Measurements from ENCODE around the gene WDR45B. TPM values are rescaled to one million over a fixed set of nuclear protein-coding genes. Genes with fewer than 3 reads are reported as not detected.

The WDR45B gene
- polyA plus RNA-seq, 1 donor = 65.7 TPM

DNA sequence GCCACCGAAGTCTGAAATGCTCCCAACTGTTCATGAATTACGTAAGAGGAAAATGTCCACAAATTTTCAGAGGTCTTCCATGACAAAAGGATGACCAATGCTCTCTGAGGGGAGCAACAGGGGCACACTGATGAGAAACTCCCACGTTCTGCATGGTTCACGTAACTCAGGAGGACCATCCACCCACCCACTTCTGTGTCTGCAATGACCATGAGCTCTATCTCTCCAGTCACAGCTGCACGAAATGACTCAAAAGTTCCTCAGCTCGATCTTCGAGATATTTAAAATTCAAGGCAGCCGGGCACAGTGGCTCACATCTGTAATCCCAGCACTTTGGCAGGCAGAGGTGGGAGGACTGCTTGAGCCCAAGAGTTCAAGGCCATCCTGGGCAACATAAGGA is 15.8 kb downstream of the WDR45B start:
- WGBS (ENCODE audit: insufficient coverage, low lambda C conversion rate) = 100% methylated on average over 1 of the region's 8 CpGs
- H3K4me3 ChIP-seq (ENCODE audit: low read length) = no peak overlapping the region

DNA sequence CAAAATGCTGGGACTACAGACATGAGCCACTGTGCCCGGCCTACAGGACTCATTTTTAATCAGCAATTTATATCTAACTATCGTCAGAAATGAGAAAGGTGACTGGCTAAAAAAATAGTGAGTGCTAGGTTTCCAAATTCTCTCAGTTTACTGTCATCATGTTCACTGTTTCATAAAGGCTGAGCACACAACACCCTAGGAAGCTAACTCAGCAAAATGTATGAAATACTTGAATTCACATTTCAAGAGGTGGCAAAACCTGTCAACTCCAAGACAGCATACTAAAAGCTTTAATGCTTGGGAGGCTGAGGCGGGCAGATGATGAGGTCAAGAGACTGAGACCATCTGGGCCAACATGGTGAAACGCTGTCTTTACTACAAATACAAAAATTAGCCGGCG is 16.7 kb downstream of the WDR45B start:
- WGBS (ENCODE audit: insufficient coverage, low lambda C conversion rate) = no CpG with 5 or more reads among the region's 6 CpGs
- Histone ChIP-seq H3K27ac (ENCODE audit: low read length) (no peak overlapping the region), H3K36me3 (ENCODE audit: control insufficient read depth, insufficient read depth, low read length) (peaks cover 50% of the 10 kb centered on the region)

More for the DNA sequence above, 15.8 kb downstream of the WDR45B start:
- Histone ChIP-seq H3K27me3 (ENCODE audit: control insufficient read depth, insufficient read depth, low read length) (no peaks in the 10 kb centered on the region), H3K9me3 (ENCODE audit: control insufficient read depth, low read depth, low read length) (peaks cover 8% of the 10 kb centered on the region), H3K27ac (ENCODE audit: low read length) (no peak overlapping the region), H3K36me3 (ENCODE audit: control insufficient read depth, insufficient read depth, low read length) (peaks cover 45% of the 10 kb centered on the region), H3K4me1 (ENCODE audit: control insufficient read depth, insufficient read depth, low read length) (no peaks in the 10 kb centered on the region)
- no peak for DNase-seq

DNA sequence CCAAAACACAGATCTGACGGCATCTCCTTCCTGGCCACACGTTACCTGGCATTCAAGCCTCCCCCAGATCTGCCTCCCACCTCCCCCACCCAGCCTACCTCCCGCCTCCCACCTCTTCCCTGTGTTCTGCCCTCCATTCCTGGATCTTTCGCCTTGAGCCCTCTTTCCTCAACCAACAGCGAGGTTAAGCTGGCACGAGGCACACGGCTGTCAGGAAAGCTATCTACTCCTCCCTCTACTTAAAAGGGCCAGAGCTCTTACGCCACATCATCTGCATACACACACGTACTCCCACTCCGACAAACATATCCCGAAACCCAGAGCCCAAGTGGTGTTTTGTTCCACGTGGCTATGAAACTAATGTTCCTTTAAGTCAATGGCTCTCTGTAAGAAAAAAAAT is 18.0 kb downstream of the WDR45B start:
- no peak overlapping the region for H3K4me3 ChIP-seq (ENCODE audit: low read length)
- peaks cover 51% of the 10 kb centered on the region for H3K36me3 ChIP-seq (ENCODE audit: control insufficient read depth, insufficient read depth, low read length)
- H3K9me3 ChIP-seq (ENCODE audit: control insufficient read depth, low read depth, low read length) = no peaks in the 10 kb centered on the region
- no CpG with 5 or more reads among the region's 12 CpGs for WGBS (ENCODE audit: insufficient coverage, low lambda C conversion rate)
- no peak overlapping the region for H3K27ac ChIP-seq (ENCODE audit: low read length)
- no peaks in the 10 kb centered on the region for H3K4me1 ChIP-seq (ENCODE audit: control insufficient read depth, insufficient read depth, low read length)
- H3K27me3 ChIP-seq (ENCODE audit: control insufficient read depth, insufficient read depth, low read length) = no peaks in the 10 kb centered on the region
- no peak for DNase-seq

More for the DNA sequence above, 16.7 kb downstream of the WDR45B start:
- no peaks in the 10 kb centered on the region for H3K4me1 ChIP-seq (ENCODE audit: control insufficient read depth, insufficient read depth, low read length)
- H3K4me3 ChIP-seq (ENCODE audit: low read length) = no peak overlapping the region
- H3K9me3 ChIP-seq (ENCODE audit: control insufficient read depth, low read depth, low read length) = peaks cover 2% of the 10 kb centered on the region
- no peaks in the 10 kb centered on the region for H3K27me3 ChIP-seq (ENCODE audit: control insufficient read depth, insufficient read depth, low read length)
- DNase-seq = no peak

DNA sequence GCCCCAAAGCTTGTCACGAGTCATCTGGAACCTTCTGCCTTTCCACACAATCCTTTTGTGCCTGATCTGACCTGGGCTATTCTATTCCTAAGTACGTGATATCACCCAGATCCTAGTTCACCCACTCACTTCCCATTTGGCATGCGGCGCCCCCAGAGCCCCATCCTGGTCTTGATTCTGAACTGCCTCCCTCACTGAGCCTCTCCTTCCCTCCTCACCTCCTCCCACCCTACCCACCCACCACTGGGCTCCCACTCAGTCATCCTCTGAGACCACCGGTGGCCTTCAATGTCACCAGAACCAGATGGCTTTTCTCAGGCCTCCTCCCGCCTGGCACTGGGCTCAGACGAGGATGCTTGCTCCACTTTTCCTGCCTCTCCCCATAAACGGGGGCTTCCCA is 18.5 kb downstream of the WDR45B start:
- no peaks in the 10 kb centered on the region for H3K27me3 ChIP-seq (ENCODE audit: control insufficient read depth, insufficient read depth, low read length)
- H3K36me3 ChIP-seq (ENCODE audit: control insufficient read depth, insufficient read depth, low read length) = peaks cover 56% of the 10 kb centered on the region

DNA sequence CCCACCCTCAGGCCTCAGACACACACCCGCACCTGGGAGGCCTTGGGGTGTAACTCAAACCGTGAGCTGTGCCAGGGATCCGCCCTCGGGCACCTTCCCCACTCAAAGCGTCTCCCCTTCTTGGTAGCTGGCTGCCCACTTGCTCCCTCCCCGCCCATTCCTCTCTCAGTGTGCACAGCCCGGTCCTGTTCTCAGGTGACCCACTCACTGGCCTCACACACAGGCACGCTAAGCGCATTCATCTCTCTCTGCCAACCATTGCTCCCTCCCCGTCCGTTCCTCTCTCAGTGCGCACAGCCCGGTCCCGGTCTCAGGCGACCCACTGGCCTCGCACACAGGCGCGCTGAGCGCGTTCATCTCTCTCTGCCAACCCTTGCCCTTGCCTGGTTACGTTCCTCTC is 20.8 kb downstream of the WDR45B start:
- no CpG with 5 or more reads among the region's 21 CpGs for WGBS (ENCODE audit: insufficient coverage, low lambda C conversion rate)
- H3K27ac ChIP-seq (ENCODE audit: low read length) = no peak overlapping the region
- peaks cover 63% of the 10 kb centered on the region for H3K36me3 ChIP-seq (ENCODE audit: control insufficient read depth, insufficient read depth, low read length)
- H3K27me3 ChIP-seq (ENCODE audit: control insufficient read depth, insufficient read depth, low read length) = no peaks in the 10 kb centered on the region
- DNase-seq = no peak
- no peaks in the 10 kb centered on the region for H3K4me1 ChIP-seq (ENCODE audit: control insufficient read depth, insufficient read depth, low read length)
- H3K9me3 ChIP-seq (ENCODE audit: control insufficient read depth, low read depth, low read length) = no peaks in the 10 kb centered on the region
- no peak overlapping the region for H3K4me3 ChIP-seq (ENCODE audit: low read length)

More for the DNA sequence above, 18.5 kb downstream of the WDR45B start:
- no peaks in the 10 kb centered on the region for H3K4me1 ChIP-seq (ENCODE audit: control insufficient read depth, insufficient read depth, low read length)
- no peak overlapping the region for H3K4me3 ChIP-seq (ENCODE audit: low read length)
- H3K27ac ChIP-seq (ENCODE audit: low read length) = no peak overlapping the region
- WGBS (ENCODE audit: insufficient coverage, low lambda C conversion rate) = no CpG with 5 or more reads among the region's 8 CpGs
- H3K9me3 ChIP-seq (ENCODE audit: control insufficient read depth, low read depth, low read length) = no peaks in the 10 kb centered on the region
- DNase-seq = no peak

DNA sequence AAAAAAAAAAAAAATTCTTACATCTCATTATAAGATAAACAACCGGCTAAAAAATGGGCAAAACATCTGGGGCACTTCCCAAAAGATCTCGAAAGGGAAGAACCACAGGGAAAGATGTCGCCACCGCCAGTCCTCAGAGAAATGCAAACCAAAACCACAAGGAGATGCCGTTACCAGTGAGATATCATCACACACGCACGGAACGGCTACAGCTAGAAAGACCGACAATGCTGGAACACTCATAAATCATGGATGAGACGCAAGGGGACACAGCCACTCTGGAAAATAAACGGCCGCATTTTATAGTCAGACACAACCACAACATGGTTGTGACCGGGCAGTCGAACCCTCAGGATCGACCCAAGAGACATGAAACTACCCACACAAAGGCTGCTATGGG is 24.5 kb downstream of the WDR45B start:
- Histone ChIP-seq H3K4me1 (ENCODE audit: control insufficient read depth, insufficient read depth, low read length) (no peaks in the 10 kb centered on the region), H3K4me3 (ENCODE audit: low read length) (no peak overlapping the region), H3K36me3 (ENCODE audit: control insufficient read depth, insufficient read depth, low read length) (peaks cover 73% of the 10 kb centered on the region), H3K27ac (ENCODE audit: low read length) (no peak overlapping the region), H3K27me3 (ENCODE audit: control insufficient read depth, insufficient read depth, low read length) (no peaks in the 10 kb centered on the region), H3K9me3 (ENCODE audit: control insufficient read depth, low read depth, low read length) (no peaks in the 10 kb centered on the region)
- no CpG with 5 or more reads among the region's 15 CpGs for WGBS (ENCODE audit: insufficient coverage, low lambda C conversion rate)
- no peak for DNase-seq

DNA sequence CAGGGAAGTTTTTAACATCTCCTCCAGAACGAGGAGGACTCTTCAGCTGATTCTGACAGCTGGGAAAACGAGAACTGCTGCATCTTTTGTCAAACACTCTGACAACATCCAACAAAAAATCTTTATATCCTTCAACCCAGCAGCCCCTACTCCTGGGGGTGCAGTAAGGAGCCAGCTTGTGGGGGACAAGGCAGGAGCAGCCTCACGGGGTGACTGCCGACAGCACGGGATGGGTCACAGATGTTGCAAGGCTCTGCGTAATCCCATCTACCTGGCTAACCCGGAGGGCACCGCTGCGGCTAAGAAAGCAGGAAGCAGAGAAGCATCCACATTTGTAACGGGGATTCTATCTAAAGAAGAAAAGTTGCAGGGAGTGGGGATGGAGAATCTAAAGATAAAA is 28.6 kb downstream of the WDR45B start:
- H3K4me1 ChIP-seq (ENCODE audit: control insufficient read depth, insufficient read depth, low read length) = no peaks in the 10 kb centered on the region
- H3K9me3 ChIP-seq (ENCODE audit: control insufficient read depth, low read depth, low read length) = no peaks in the 10 kb centered on the region
- H3K36me3 ChIP-seq (ENCODE audit: control insufficient read depth, insufficient read depth, low read length) = peaks cover 78% of the 10 kb centered on the region
- H3K27ac ChIP-seq (ENCODE audit: low read length) = no peak overlapping the region
- DNase-seq = no peak
- no peak overlapping the region for H3K4me3 ChIP-seq (ENCODE audit: low read length)
- WGBS (ENCODE audit: insufficient coverage, low lambda C conversion rate) = 100% methylated on average over 1 of the region's 10 CpGs
- H3K27me3 ChIP-seq (ENCODE audit: control insufficient read depth, insufficient read depth, low read length) = no peaks in the 10 kb centered on the region

DNA sequence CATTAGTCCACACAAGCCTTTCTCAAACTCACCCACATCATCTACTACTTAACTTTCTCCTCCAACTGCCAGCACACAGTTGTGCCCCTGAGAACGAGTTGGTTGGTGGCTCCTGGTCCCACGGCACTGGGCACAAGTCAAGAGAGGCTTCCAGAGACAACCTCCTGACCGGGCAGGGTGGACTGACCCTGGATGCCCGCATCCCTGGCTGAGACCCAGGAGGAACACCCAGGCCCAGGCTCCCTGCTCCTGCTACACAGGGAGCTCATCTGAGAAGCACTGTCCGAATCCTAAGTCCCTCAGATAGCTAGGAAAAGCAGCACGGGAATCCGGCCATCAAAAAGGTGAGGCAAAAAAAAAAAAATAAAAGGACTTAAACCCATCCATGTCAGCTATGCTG is 29.0 kb downstream of the WDR45B start:
- 77% methylated on average over 3 of the region's 7 CpGs for WGBS (ENCODE audit: insufficient coverage, low lambda C conversion rate)
- H3K4me1 ChIP-seq (ENCODE audit: control insufficient read depth, insufficient read depth, low read length) = no peaks in the 10 kb centered on the region
- no peaks in the 10 kb centered on the region for H3K27me3 ChIP-seq (ENCODE audit: control insufficient read depth, insufficient read depth, low read length)
- no peaks in the 10 kb centered on the region for H3K9me3 ChIP-seq (ENCODE audit: control insufficient read depth, low read depth, low read length)
- H3K27ac ChIP-seq (ENCODE audit: low read length) = no peak overlapping the region
- no peak for DNase-seq
- H3K4me3 ChIP-seq (ENCODE audit: low read length) = no peak overlapping the region
- peaks cover 77% of the 10 kb centered on the region for H3K36me3 ChIP-seq (ENCODE audit: control insufficient read depth, insufficient read depth, low read length)

DNA sequence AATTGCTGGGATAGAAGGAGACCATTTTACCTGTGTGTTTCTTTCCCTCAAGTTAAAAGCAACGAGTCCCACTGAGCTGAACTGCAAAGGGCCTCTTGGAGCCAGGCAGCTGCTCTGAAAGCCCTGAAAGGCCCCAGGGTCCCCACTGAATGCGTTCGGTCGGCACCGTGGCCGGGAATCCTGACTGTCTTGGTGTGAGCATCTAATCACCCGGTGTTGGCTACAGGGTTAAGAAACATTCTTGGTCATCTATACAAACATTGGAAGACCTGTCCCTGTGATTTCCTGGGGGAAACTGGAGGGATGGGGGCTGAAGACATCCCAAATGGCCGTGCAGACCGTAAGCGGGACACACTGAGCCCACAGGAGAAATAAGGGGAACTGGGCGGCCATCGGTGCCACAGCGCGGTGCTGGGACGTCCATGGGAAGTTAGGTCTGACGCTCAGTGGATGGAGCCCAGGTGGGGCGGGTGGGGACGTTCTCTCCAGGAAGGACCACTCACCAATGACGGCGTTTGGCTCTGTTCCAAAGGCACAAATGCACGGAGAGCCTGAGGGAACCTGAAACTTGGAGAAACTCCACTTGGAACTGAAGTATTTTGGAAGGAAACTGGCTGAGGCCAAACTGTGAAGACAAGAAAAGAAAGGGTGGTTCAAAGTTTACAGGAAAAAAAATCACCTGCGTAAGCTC is 32.1 kb downstream of the WDR45B start:
- 100% methylated on average over 1 of the region's 22 CpGs for WGBS (ENCODE audit: insufficient coverage, low lambda C conversion rate)
- H3K36me3 ChIP-seq (ENCODE audit: control insufficient read depth, insufficient read depth, low read length) = peaks cover 69% of the 10 kb centered on the region
- no peaks in the 10 kb centered on the region for H3K4me1 ChIP-seq (ENCODE audit: control insufficient read depth, insufficient read depth, low read length)
- no peak overlapping the region for H3K27ac ChIP-seq (ENCODE audit: low read length)
- H3K9me3 ChIP-seq (ENCODE audit: control insufficient read depth, low read depth, low read length) = no peaks in the 10 kb centered on the region
- no peak overlapping the region for H3K4me3 ChIP-seq (ENCODE audit: low read length)
- no peaks in the 10 kb centered on the region for H3K27me3 ChIP-seq (ENCODE audit: control insufficient read depth, insufficient read depth, low read length)
- DNase-seq = no peak

DNA sequence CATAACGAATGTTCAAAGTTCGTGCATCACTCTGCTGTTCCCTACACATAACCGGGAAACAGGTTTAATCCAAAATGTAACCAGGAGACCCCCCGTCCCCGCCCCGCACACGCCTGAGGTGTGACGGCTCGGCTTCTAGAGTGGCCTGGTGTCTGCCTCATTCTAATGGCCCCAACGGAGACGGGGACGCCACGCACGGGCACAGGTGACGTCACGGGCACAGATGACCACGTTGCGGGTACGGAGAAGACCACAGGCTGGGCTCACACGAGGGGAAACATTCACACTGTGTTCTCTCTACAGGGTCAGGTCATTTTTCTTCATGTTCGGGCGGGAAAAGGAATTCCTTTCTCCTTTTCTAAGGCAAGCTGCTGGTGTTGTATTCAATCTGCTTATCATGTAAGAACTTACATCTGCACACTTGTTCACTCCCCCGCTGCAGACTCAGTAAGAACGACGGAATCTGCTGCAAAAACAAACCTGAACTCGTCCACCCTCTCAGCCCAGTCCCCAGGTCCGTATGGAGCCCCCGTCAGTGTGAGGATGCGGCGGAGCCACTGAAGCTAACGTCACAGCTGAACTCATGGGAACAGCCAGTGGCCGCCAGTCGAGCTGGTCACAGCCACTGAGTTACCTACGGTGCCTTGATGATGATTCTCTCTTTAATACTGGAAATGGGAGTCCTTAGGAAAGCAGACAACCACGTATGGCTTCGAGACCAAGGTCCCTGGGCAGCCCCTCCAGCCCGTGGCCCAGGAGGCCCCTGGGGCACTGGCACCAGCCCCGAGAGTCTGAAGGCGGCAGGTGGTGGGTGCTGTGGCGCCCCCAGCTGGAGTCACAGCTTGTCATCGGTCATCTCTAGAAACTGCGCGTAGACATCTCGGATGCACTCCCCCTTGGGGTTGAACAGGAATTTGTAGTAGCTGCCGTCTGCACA is 32.9 kb downstream of the WDR45B start:
- peaks cover 69% of the 10 kb centered on the region for H3K36me3 ChIP-seq (ENCODE audit: control insufficient read depth, insufficient read depth, low read length)
- no peaks in the 10 kb centered on the region for H3K9me3 ChIP-seq (ENCODE audit: control insufficient read depth, low read depth, low read length)
- no peak overlapping the region for H3K27ac ChIP-seq (ENCODE audit: low read length)
- no peak overlapping the region for H3K4me3 ChIP-seq (ENCODE audit: low read length)
- H3K27me3 ChIP-seq (ENCODE audit: control insufficient read depth, insufficient read depth, low read length) = no peaks in the 10 kb centered on the region
- H3K4me1 ChIP-seq (ENCODE audit: control insufficient read depth, insufficient read depth, low read length) = no peaks in the 10 kb centered on the region
- no peak for DNase-seq
- no CpG with 5 or more reads among the region's 45 CpGs for WGBS (ENCODE audit: insufficient coverage, low lambda C conversion rate)

Data from large intestine (tissue), 3 donors.